ENCODE measurements around the gene LTB.

LTB gene

GRCh38 chr6:31575952-31576685 is 6.1 kb downstream of the LTB start:
- Histone ChIP-seq H3K27ac (ENCODE audit: low read depth in 2 of 2, low read length in 2 of 2) (peak overlapping the region; percentile 25 to 68), H3K9me3 (ENCODE audit: control insufficient read depth in 2 of 2, low read length in 2 of 2) (no peaks in the 10 kb centered on the region), H3K9ac (ENCODE audit: low read depth in 1 of 2, low read length in 2 of 2) (peak overlapping the region; percentile 35 to 47), H3K4me3 (ENCODE audit: low read length in 2 of 2) (peak overlapping the region; percentile 47 to 74), H3K4me1 (ENCODE audit: control insufficient read depth in 2 of 2, insufficient read depth in 2 of 2, low read length in 2 of 2) (peaks cover 9 to 14% of the 10 kb centered on the region in 2 donors), H3K27me3 (ENCODE audit: control insufficient read depth in 2 of 2, insufficient read depth in 2 of 2, low read length in 2 of 2) (peaks cover 3 to 5% of the 10 kb centered on the region in 2 donors), H3K36me3 (ENCODE audit: control insufficient read depth in 2 of 2, insufficient read depth in 2 of 2, low read length in 2 of 2) (no peaks in the 10 kb centered on the region)

GRCh38 chr6:31575335-31575901 is 6.8 kb downstream of the LTB start, which contains the start of gene TNF:
Gene TNF, plus strand, starts transcription at chr6:31575565. Its CDS starts 177 bp downstream, at chr6:31575742.
- H3K4me3 ChIP-seq (ENCODE audit: low read length in 2 of 2), result peak within 1 kb of the TSS; percentile 47 to 74

GRCh38 chr6:31574106-31575061 is 7.8 kb downstream of the LTB start:
- peaks cover 0 to 2% of the 10 kb centered on the region in 2 donors for H3K27me3 ChIP-seq (ENCODE audit: control insufficient read depth in 2 of 2, insufficient read depth in 2 of 2, low read length in 2 of 2)
- H3K4me1 ChIP-seq (ENCODE audit: control insufficient read depth in 2 of 2, insufficient read depth in 2 of 2, low read length in 2 of 2), result peaks cover 3 to 8% of the 10 kb centered on the region in 2 donors
- H3K9ac ChIP-seq (ENCODE audit: low read depth in 1 of 2, low read length in 2 of 2), result no peak overlapping the region
- peak overlapping the region in 1 of 2 donors; percentile 38 for H3K27ac ChIP-seq (ENCODE audit: low read depth in 2 of 2, low read length in 2 of 2)
- no peaks in the 10 kb centered on the region for H3K9me3 ChIP-seq (ENCODE audit: control insufficient read depth in 2 of 2, low read length in 2 of 2)
- H3K36me3 ChIP-seq (ENCODE audit: control insufficient read depth in 2 of 2, insufficient read depth in 2 of 2, low read length in 2 of 2), result no peaks in the 10 kb centered on the region
- no peak overlapping the region for H3K4me3 ChIP-seq (ENCODE audit: low read length in 2 of 2)

More at GRCh38 chr6:31575335-31575901, 6.8 kb downstream of the LTB start, which contains the start of gene TNF:
- Histone ChIP-seq H3K27ac (ENCODE audit: low read depth in 2 of 2, low read length in 2 of 2) (peak within 1 kb of the TSS; percentile 25 to 68), H3K27me3 (ENCODE audit: control insufficient read depth in 2 of 2, insufficient read depth in 2 of 2, low read length in 2 of 2) (peaks cover 0 to 5% of the 10 kb centered on the region in 2 donors), H3K36me3 (ENCODE audit: control insufficient read depth in 2 of 2, insufficient read depth in 2 of 2, low read length in 2 of 2) (no peaks in the 10 kb centered on the region), H3K9me3 (ENCODE audit: control insufficient read depth in 2 of 2, low read length in 2 of 2) (no peaks in the 10 kb centered on the region), H3K4me1 (ENCODE audit: control insufficient read depth in 2 of 2, insufficient read depth in 2 of 2, low read length in 2 of 2) (peaks cover 3 to 11% of the 10 kb centered on the region in 2 donors), H3K9ac (ENCODE audit: low read depth in 1 of 2, low read length in 2 of 2) (peak within 1 kb of the TSS; percentile 35 to 47)

GRCh38 chr6:31573239-31574105 is 8.8 kb downstream of the LTB start:
- Histone ChIP-seq H3K27ac (ENCODE audit: low read depth in 2 of 2, low read length in 2 of 2) (no peak overlapping the region), H3K9ac (ENCODE audit: low read depth in 1 of 2, low read length in 2 of 2) (no peak overlapping the region), H3K4me3 (ENCODE audit: low read length in 2 of 2) (no peak overlapping the region), H3K36me3 (ENCODE audit: control insufficient read depth in 2 of 2, insufficient read depth in 2 of 2, low read length in 2 of 2) (no peaks in the 10 kb centered on the region), H3K27me3 (ENCODE audit: control insufficient read depth in 2 of 2, insufficient read depth in 2 of 2, low read length in 2 of 2) (peaks cover 0 to under 1% of the 10 kb centered on the region in 2 donors), H3K9me3 (ENCODE audit: control insufficient read depth in 2 of 2, low read length in 2 of 2) (no peaks in the 10 kb centered on the region), H3K4me1 (ENCODE audit: control insufficient read depth in 2 of 2, insufficient read depth in 2 of 2, low read length in 2 of 2) (peaks cover 3 to 8% of the 10 kb centered on the region in 2 donors)

- H3K9me3 ChIP-seq (ENCODE audit: control insufficient read depth in 2 of 2, low read length in 2 of 2), result no peaks in the 10 kb centered on the region
- H3K9ac ChIP-seq (ENCODE audit: low read depth in 1 of 2, low read length in 2 of 2), result peak within 1 kb of the TSS in 1 of 2 donors; percentile 47
- H3K4me3 ChIP-seq (ENCODE audit: low read length in 2 of 2), result peak within 1 kb of the TSS; percentile 6 to 65
- H3K36me3 ChIP-seq (ENCODE audit: control insufficient read depth in 2 of 2, insufficient read depth in 2 of 2, low read length in 2 of 2), result no peaks in the 10 kb centered on the region
- H3K27me3 ChIP-seq (ENCODE audit: control insufficient read depth in 2 of 2, insufficient read depth in 2 of 2, low read length in 2 of 2), result no peaks in the 10 kb centered on the region
- peaks cover 7 to 14% of the 10 kb centered on the region in 2 donors for H3K4me1 ChIP-seq (ENCODE audit: control insufficient read depth in 2 of 2, insufficient read depth in 2 of 2, low read length in 2 of 2)
- peak within 1 kb of the TSS; percentile 34 to 69 for H3K27ac ChIP-seq (ENCODE audit: low read depth in 2 of 2, low read length in 2 of 2)
Observed at GRCh38 chr6:31572041-31572911, 9.9 kb downstream of the LTB start, which contains the start of gene LTA. Gene LTA, plus strand, starts transcription at chr6:31572289. Its CDS starts 454 bp downstream, at chr6:31572743.

GRCh38 chr6:31569861-31570536 is 12.2 kb downstream of the LTB start:
- no peak overlapping the region for H3K27ac ChIP-seq (ENCODE audit: low read depth in 2 of 2, low read length in 2 of 2)
- H3K36me3 ChIP-seq (ENCODE audit: control insufficient read depth in 2 of 2, insufficient read depth in 2 of 2, low read length in 2 of 2), result no peaks in the 10 kb centered on the region
- no peaks in the 10 kb centered on the region for H3K27me3 ChIP-seq (ENCODE audit: control insufficient read depth in 2 of 2, insufficient read depth in 2 of 2, low read length in 2 of 2)
- peaks cover 5 to 14% of the 10 kb centered on the region in 2 donors for H3K4me1 ChIP-seq (ENCODE audit: control insufficient read depth in 2 of 2, insufficient read depth in 2 of 2, low read length in 2 of 2)
- no peak overlapping the region for H3K9ac ChIP-seq (ENCODE audit: low read depth in 1 of 2, low read length in 2 of 2)
- no peaks in the 10 kb centered on the region for H3K9me3 ChIP-seq (ENCODE audit: control insufficient read depth in 2 of 2, low read length in 2 of 2)
- H3K4me3 ChIP-seq (ENCODE audit: low read length in 2 of 2), result no peak overlapping the region

GRCh38 chr6:31568537-31568961 is 13.7 kb downstream of the LTB start:
- Histone ChIP-seq H3K9ac (ENCODE audit: low read depth in 1 of 2, low read length in 2 of 2) (no peak overlapping the region), H3K27ac (ENCODE audit: low read depth in 2 of 2, low read length in 2 of 2) (peak overlapping the region in 1 of 2 donors; percentile 10)

GRCh38 chr6:31567531-31568370 is 14.5 kb downstream of the LTB start:
- peaks cover 4 to 9% of the 10 kb centered on the region in 2 donors for H3K4me1 ChIP-seq (ENCODE audit: control insufficient read depth in 2 of 2, insufficient read depth in 2 of 2, low read length in 2 of 2)
- H3K27ac ChIP-seq (ENCODE audit: low read depth in 2 of 2, low read length in 2 of 2), result peak overlapping the region in 1 of 2 donors; percentile 4
- no peaks in the 10 kb centered on the region for H3K9me3 ChIP-seq (ENCODE audit: control insufficient read depth in 2 of 2, low read length in 2 of 2)

More at GRCh38 chr6:31568537-31568961, 13.7 kb downstream of the LTB start:
- Histone ChIP-seq H3K36me3 (ENCODE audit: control insufficient read depth in 2 of 2, insufficient read depth in 2 of 2, low read length in 2 of 2) (no peaks in the 10 kb centered on the region), H3K4me1 (ENCODE audit: control insufficient read depth in 2 of 2, insufficient read depth in 2 of 2, low read length in 2 of 2) (peaks cover 4 to 9% of the 10 kb centered on the region in 2 donors), H3K27me3 (ENCODE audit: control insufficient read depth in 2 of 2, insufficient read depth in 2 of 2, low read length in 2 of 2) (no peaks in the 10 kb centered on the region), H3K9me3 (ENCODE audit: control insufficient read depth in 2 of 2, low read length in 2 of 2) (no peaks in the 10 kb centered on the region), H3K4me3 (ENCODE audit: low read length in 2 of 2) (no peak overlapping the region)

More at GRCh38 chr6:31567531-31568370, 14.5 kb downstream of the LTB start:
- Histone ChIP-seq H3K4me3 (ENCODE audit: low read length in 2 of 2) (no peak overlapping the region), H3K9ac (ENCODE audit: low read depth in 1 of 2, low read length in 2 of 2) (no peak overlapping the region), H3K36me3 (ENCODE audit: control insufficient read depth in 2 of 2, insufficient read depth in 2 of 2, low read length in 2 of 2) (no peaks in the 10 kb centered on the region), H3K27me3 (ENCODE audit: control insufficient read depth in 2 of 2, insufficient read depth in 2 of 2, low read length in 2 of 2) (no peaks in the 10 kb centered on the region)

All from mucosa of rectum (tissue), 2 donors.